Activated naive CD8-positive, alpha-beta T cell treated with anti-CD3 and anti-CD28 coated beads for 36 hours (primary cell): ENCODE data around the gene LRFN5. TPM values are rescaled to one million over a fixed set of nuclear protein-coding genes. Genes with fewer than 3 reads are reported as not detected.

Experiments
- DNase-seq: peaks from one replicate; pipeline ENCODE4 v3.0.0; 2021
- H3K27ac Mint-ChIP-seq: one replicate; pipeline ENCODE4 v1.8.0; 2022; ENCODE audit warnings: mild to moderate bottlenecking, moderate library complexity, mixed read lengths
- H3K27me3 Mint-ChIP-seq: one replicate; pipeline ENCODE4 v1.8.0; 2022; ENCODE audit warnings: mild to moderate bottlenecking, mixed read lengths
- H3K36me3 Mint-ChIP-seq: one replicate; pipeline ENCODE4 v1.8.0; 2021; ENCODE audit warnings: mild to moderate bottlenecking, mixed read lengths
- H3K4me1 Mint-ChIP-seq: one replicate; pipeline ENCODE4 v1.8.0; 2021; ENCODE audit warnings: mixed read lengths
- H3K4me3 Mint-ChIP-seq: one replicate; pipeline ENCODE4 v1.8.0; 2022; ENCODE audit warnings: mild to moderate bottlenecking, moderate library complexity, mixed read lengths
- H3K9me3 Mint-ChIP-seq: one replicate; pipeline ENCODE4 v1.8.0; 2022; ENCODE audit warnings: mixed read lengths
- total RNA-seq, 2 experiments: library from RNA; stranded (reverse); gene quantifications; one replicate each; pipeline ENCODE4 v1.2.3, GENCODE V29; 2021

LRFN5 gene
- total RNA-seq, 2 experiments from 2014 or later: not detected

GRCh38 chr14:41783403-41783802, 176.7 kb downstream of the LRFN5 start:
- no peak overlapping the region for H3K27ac Mint-ChIP-seq
- no peak overlapping the region for H3K4me3 Mint-ChIP-seq
- no peaks in the 10 kb centered on the region for H3K4me1 Mint-ChIP-seq
- H3K27me3 Mint-ChIP-seq: no peaks in the 10 kb centered on the region
- H3K9me3 Mint-ChIP-seq: no peaks in the 10 kb centered on the region
- DNase-seq: no peak
- H3K36me3 Mint-ChIP-seq: no peaks in the 10 kb centered on the region

- no peaks in the 10 kb centered on the region for H3K27me3 Mint-ChIP-seq
- no peak overlapping the region for H3K4me3 Mint-ChIP-seq
- no peaks in the 10 kb centered on the region for H3K9me3 Mint-ChIP-seq
- no peaks in the 10 kb centered on the region for H3K4me1 Mint-ChIP-seq
- no peak overlapping the region for H3K27ac Mint-ChIP-seq
- H3K36me3 Mint-ChIP-seq: no peaks in the 10 kb centered on the region
- DNase-seq: no peak
Measured at GRCh38 chr14:41785696-41786095, 179.0 kb downstream of the LRFN5 start.

- Mint-ChIP-seq H3K27me3 (peaks cover 4% of the 10 kb centered on the region), H3K4me3 (no peak overlapping the region), H3K9me3 (no peaks in the 10 kb centered on the region), H3K4me1 (no peaks in the 10 kb centered on the region), H3K36me3 (no peaks in the 10 kb centered on the region), H3K27ac (no peak overlapping the region)
- DNase-seq: no peak
Measured at GRCh38 chr14:41799817-41800216, 193.1 kb downstream of the LRFN5 start.

DNA sequence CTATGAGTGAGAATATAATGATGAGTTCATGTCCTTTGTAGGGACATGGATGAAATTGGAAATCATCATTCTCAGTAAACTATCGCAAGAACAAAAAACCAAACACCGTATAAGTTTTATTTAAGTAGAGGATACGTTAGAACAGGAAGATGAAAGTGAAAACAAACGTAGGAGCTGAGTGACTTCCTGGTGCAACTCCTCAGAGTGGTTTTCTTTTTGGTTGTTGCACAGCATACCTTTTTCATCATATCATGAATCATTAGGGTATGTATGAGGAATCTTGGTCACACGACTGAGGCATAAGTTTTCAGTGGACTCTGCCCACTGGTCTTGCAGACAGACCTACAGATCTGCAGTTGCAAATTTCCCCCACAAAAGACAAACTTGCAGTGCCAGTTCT, 199.0 kb downstream of the LRFN5 start:
- no peaks in the 10 kb centered on the region for H3K4me1 Mint-ChIP-seq
- DNase-seq: no peak
- H3K27ac Mint-ChIP-seq: no peak overlapping the region
- no peaks in the 10 kb centered on the region for H3K36me3 Mint-ChIP-seq
- no peaks in the 10 kb centered on the region for H3K27me3 Mint-ChIP-seq
- no peaks in the 10 kb centered on the region for H3K9me3 Mint-ChIP-seq
- no peak overlapping the region for H3K4me3 Mint-ChIP-seq

GRCh38 chr14:41806366-41806975, 199.8 kb downstream of the LRFN5 start:
- Mint-ChIP-seq H3K4me1 (no peaks in the 10 kb centered on the region), H3K27ac (no peak overlapping the region), H3K27me3 (no peaks in the 10 kb centered on the region), H3K9me3 (no peaks in the 10 kb centered on the region), H3K4me3 (no peak overlapping the region), H3K36me3 (no peaks in the 10 kb centered on the region)
- no peak for DNase-seq

DNA sequence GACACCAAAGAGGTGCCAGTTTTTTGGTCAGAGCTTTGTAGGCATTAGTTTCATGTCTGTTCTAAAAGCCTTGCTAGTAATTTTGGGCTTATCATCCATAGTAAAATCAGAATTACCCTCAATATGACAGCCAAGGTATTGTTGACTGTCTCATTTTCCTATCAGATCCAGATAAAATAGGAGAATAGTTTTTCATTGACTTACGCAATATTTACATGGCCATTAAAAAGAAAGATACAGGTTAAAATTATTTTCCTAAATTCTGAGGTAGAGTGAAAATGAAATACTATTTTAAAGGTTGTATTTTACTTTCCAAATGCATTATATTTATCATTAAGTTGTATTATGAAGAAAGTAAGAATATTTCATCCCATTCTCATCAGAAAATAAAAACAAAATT, 203.7 kb downstream of the LRFN5 start:
- no peak for DNase-seq
- Mint-ChIP-seq H3K36me3 (no peaks in the 10 kb centered on the region), H3K4me3 (no peak overlapping the region), H3K27ac (no peak overlapping the region), H3K27me3 (no peaks in the 10 kb centered on the region), H3K4me1 (no peaks in the 10 kb centered on the region), H3K9me3 (no peaks in the 10 kb centered on the region)

DNA sequence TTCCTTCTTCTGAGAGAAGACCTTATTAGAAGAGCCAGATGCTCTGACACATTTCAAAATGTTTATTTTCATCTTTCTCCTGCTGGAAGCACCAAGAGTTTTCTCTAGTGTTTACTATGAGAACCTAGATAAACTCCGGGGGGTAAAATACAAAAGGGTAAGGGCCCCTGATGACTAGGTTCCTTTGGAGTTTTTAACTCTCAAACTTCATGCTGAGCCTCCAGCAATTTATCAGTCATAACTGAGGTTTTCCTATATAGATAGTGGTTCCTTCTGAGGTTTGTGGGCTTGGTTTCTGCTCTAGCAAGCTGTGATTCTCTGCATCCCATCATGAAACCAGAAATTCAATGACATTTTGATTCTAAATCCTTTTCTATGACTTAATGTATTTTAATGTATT, 210.9 kb downstream of the LRFN5 start:
- Mint-ChIP-seq H3K4me1 (no peaks in the 10 kb centered on the region), H3K4me3 (no peak overlapping the region), H3K27me3 (no peaks in the 10 kb centered on the region), H3K27ac (no peak overlapping the region), H3K9me3 (peaks cover 2% of the 10 kb centered on the region), H3K36me3 (no peaks in the 10 kb centered on the region)
- DNase-seq: no peak

GRCh38 chr14:41824441-41824840, 217.8 kb downstream of the LRFN5 start:
- DNase-seq: no peak
- Mint-ChIP-seq H3K27ac (no peak overlapping the region), H3K9me3 (peaks cover 5% of the 10 kb centered on the region), H3K27me3 (no peaks in the 10 kb centered on the region), H3K4me3 (no peak overlapping the region), H3K36me3 (no peaks in the 10 kb centered on the region), H3K4me1 (no peaks in the 10 kb centered on the region)

DNA sequence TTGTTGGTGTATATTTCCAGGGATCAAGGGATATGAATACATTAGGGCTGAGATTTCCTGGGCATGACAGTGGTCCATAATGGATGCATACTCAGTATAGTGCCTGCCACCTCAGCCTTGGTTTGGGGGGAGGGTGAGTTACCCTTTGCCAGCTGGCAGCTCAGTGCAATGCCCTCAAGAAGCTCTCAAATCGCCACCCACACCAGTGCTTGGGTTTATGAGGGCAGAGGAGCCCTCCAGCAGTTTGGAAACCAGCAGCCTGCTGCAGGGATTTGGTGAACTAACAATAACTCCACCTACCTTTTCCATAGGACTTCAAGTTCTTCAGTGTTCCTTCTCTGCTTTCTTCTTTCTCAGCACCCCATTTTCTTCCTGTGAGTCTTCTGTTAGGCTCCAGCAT, 218.9 kb downstream of the LRFN5 start:
- Mint-ChIP-seq H3K4me3 (no peak overlapping the region), H3K9me3 (peaks cover 5% of the 10 kb centered on the region), H3K36me3 (no peaks in the 10 kb centered on the region), H3K4me1 (no peaks in the 10 kb centered on the region), H3K27ac (no peak overlapping the region), H3K27me3 (no peaks in the 10 kb centered on the region)
- no peak for DNase-seq

- DNase-seq: no peak
- H3K9me3 Mint-ChIP-seq: no peaks in the 10 kb centered on the region
- H3K4me3 Mint-ChIP-seq: no peak overlapping the region
- H3K4me1 Mint-ChIP-seq: no peaks in the 10 kb centered on the region
- H3K27me3 Mint-ChIP-seq: no peaks in the 10 kb centered on the region
- no peaks in the 10 kb centered on the region for H3K36me3 Mint-ChIP-seq
- H3K27ac Mint-ChIP-seq: no peak overlapping the region
Measured at GRCh38 chr14:41830714-41831406, 224.2 kb downstream of the LRFN5 start.

- H3K36me3 Mint-ChIP-seq: no peaks in the 10 kb centered on the region
- H3K4me3 Mint-ChIP-seq: no peak overlapping the region
- H3K27me3 Mint-ChIP-seq: peaks cover 4% of the 10 kb centered on the region
- H3K27ac Mint-ChIP-seq: no peak overlapping the region
- no peaks in the 10 kb centered on the region for H3K4me1 Mint-ChIP-seq
- no peaks in the 10 kb centered on the region for H3K9me3 Mint-ChIP-seq
- no peak for DNase-seq
Measured at GRCh38 chr14:41839661-41840060, 233.0 kb downstream of the LRFN5 start.

- H3K9me3 Mint-ChIP-seq: peaks cover 2% of the 10 kb centered on the region
- H3K4me3 Mint-ChIP-seq: no peak overlapping the region
- H3K36me3 Mint-ChIP-seq: no peaks in the 10 kb centered on the region
- DNase-seq: no peak
- no peak overlapping the region for H3K27ac Mint-ChIP-seq
- H3K27me3 Mint-ChIP-seq: no peaks in the 10 kb centered on the region
- H3K4me1 Mint-ChIP-seq: no peaks in the 10 kb centered on the region
Measured at GRCh38 chr14:41859336-41859735, 252.7 kb downstream of the LRFN5 start.

GRCh38 chr14:41860586-41860985, 253.9 kb downstream of the LRFN5 start:
- Mint-ChIP-seq H3K27ac (no peak overlapping the region), H3K27me3 (no peaks in the 10 kb centered on the region), H3K4me3 (no peak overlapping the region), H3K9me3 (peaks cover 2% of the 10 kb centered on the region), H3K36me3 (no peaks in the 10 kb centered on the region), H3K4me1 (no peaks in the 10 kb centered on the region)
- no peak for DNase-seq

GRCh38 chr14:41865894-41866293, 259.2 kb downstream of the LRFN5 start:
- no peak for DNase-seq
- Mint-ChIP-seq H3K4me1 (no peaks in the 10 kb centered on the region), H3K36me3 (no peaks in the 10 kb centered on the region), H3K4me3 (no peak overlapping the region), H3K9me3 (peaks cover 4% of the 10 kb centered on the region), H3K27me3 (no peaks in the 10 kb centered on the region), H3K27ac (no peak overlapping the region)

DNA sequence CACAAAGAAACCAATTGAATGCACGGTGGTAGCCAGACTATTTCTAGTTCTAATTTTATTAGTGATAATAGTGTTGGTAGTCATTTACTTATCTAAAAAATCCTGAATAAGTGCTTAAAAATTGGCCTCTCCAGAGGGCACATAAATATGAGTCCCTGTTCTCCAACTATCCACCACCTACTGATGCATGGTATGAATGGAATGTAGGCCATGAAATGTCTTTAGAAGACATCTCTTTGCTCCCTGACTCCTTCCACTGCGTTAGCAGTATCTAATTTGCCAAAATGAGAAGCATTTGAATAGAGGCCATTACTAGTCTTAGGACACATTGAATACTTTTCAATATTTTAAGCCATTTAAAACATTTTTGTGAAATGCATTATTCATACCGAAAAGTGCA, 261.7 kb downstream of the LRFN5 start:
- no peaks in the 10 kb centered on the region for H3K4me1 Mint-ChIP-seq

More for the DNA sequence above, 261.7 kb downstream of the LRFN5 start:
- DNase-seq: no peak
- H3K4me3 Mint-ChIP-seq: no peak overlapping the region
- H3K27me3 Mint-ChIP-seq: no peaks in the 10 kb centered on the region
- H3K36me3 Mint-ChIP-seq: no peaks in the 10 kb centered on the region
- H3K27ac Mint-ChIP-seq: no peak overlapping the region
- H3K9me3 Mint-ChIP-seq: peaks cover 3% of the 10 kb centered on the region
